Measurements from ENCODE around the gene LINGO1. TPM values are rescaled to one million over a fixed set of nuclear protein-coding genes. Genes with fewer than 3 reads are reported as not detected.

LINGO1 gene, protein sequence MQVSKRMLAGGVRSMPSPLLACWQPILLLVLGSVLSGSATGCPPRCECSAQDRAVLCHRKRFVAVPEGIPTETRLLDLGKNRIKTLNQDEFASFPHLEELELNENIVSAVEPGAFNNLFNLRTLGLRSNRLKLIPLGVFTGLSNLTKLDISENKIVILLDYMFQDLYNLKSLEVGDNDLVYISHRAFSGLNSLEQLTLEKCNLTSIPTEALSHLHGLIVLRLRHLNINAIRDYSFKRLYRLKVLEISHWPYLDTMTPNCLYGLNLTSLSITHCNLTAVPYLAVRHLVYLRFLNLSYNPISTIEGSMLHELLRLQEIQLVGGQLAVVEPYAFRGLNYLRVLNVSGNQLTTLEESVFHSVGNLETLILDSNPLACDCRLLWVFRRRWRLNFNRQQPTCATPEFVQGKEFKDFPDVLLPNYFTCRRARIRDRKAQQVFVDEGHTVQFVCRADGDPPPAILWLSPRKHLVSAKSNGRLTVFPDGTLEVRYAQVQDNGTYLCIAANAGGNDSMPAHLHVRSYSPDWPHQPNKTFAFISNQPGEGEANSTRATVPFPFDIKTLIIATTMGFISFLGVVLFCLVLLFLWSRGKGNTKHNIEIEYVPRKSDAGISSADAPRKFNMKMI
- 0.87 TPM in 1 of 2 replicates, not detected in the other for total RNA-seq

DNA sequence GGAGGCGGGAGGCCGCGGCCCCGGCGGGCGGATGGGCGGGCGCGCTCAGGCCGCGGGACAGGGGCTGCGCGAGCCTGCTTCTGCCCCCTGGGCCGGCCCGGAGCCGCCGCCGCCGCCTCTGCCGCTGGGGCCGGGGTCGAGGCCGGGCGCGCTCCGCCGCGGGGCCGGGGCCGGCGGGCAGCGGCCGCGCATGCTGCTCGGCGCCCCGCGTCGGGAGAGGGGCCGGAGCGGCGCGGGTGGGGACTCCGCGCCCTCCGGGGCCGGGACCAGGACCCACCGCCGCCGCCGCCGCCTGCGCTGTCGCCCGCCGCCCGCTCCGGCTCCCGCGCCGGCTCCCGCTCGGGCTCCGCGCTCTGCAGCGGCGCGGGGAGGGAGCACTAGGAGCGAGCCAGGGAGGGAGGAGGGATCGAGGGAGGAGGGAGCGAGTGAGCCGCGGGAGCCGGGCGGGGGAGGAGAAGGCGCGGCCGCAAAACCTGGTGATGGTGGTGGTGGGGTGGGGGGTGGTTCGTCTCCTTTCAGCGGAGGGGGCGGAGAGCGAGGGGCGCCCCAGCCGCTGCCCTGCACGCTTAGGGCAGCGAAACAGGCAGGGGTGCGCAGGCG is at the start of gene LINGO1:
TSS of gene LINGO1 (minus strand) at position 379 of the 600 bp plus-strand sequence. CDS start 597 bp downstream, outside the sequence.

Other genes with a start within 250 kb of the LINGO1 start
- 6.5 and 14.1 TPM in 2 replicates for gene PEAK1, start 212.8 kb downstream of the LINGO1 start, total RNA-seq
- gene HMG20A, start 212.0 kb downstream of the LINGO1 start, total RNA-seq: 22.7 and 35.3 TPM in 2 replicates